Lower leg skin (tissue), 4 donors: ENCODE data around the gene APPL2. TPM values are rescaled to one million over a fixed set of nuclear protein-coding genes. Genes with fewer than 3 reads are reported as not detected.

Source experiments
- DNase-seq, 2 donors: peaks; one replicate each; pipeline ENCODE4 v3.0.0-alpha.2; 2019; ENCODE audit warnings: low spot score in 2 of 2
- H3K4me3 ChIP-seq: fragments of 200-600 bp; sonication (generic); 2 replicates; pipeline ENCODE4 v1.5.1; 2017; ENCODE audit warnings: mild to moderate bottlenecking, low read depth; ENCODE audit not compliant: poor library complexity, severe bottlenecking
- CTCF ChIP-seq, 3 donors: fragments of 450-650 bp; IDR thresholded peaks; one replicate each; pipeline ENCODE4 v1.5.1; 2016; ENCODE audit warnings: antibody characterized with exemption in 3 of 3, mild to moderate bottlenecking in 3 of 3, moderate library complexity in 2 of 3
- POLR2A ChIP-seq, 2 donors: fragments of 450-650 bp; IDR thresholded peaks; one replicate each; pipeline ENCODE4 v1.6.1; 2016 to 2017; ENCODE audit warnings: antibody characterized with exemption in 2 of 2, mild to moderate bottlenecking in 1 of 2, moderate library complexity in 1 of 2
- WGBS, 2 donors: methylation state at CpG; one replicate each; pipeline ENCODE4 v1.1.5; 2018; 5-methylcytosine and 5-hydroxymethylcytosine counted together
- intact Hi-C: fragments of 100-400 bp; cut with DNase I; formaldehyde crosslinking; loops from one replicate; pipeline ENCODE4 v1.15.0; 2023; ENCODE audit warnings: low total_unique reads
- total RNA-seq, 4 donors: library from RNA; depleted of rRNA; stranded (reverse); fragments of >200 nt; gene quantifications; one replicate each; pipeline ENCODE4 v1.1.0, GENCODE V29; 2016

The APPL2 gene
- total RNA-seq, 4 donors from 2014 or later = 76.6 to 170 (median 109) TPM

DNA sequence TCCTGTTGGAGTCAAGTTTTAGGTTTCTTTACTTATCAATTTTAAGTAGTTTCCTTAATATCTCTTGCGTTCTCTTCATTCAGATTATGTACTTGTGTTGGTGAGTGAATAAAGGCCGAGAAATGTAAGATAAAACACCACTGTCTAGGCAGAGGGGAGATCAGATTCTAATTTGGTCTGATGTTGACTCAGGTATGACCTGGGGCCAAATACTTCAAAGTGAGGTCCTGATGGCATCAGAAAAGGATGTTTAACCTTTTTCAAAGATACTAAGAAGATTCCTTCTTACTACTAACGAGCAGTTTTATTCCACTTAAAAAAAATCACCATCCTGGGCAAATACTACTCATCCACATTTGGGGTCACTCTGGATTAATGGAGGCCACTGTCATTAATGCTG lies 26.9 kb downstream of the APPL2 start:
- DNase-seq = no peak
- intact Hi-C loops = no loop called here
- no peak for TF ChIP-seq POLR2A (IDR thresholded peaks at IDR 0.05)
- no peak for TF ChIP-seq CTCF (IDR thresholded peaks at IDR 0.05)
- H3K4me3 ChIP-seq = no peak overlapping the region
- WGBS, 2 donors = 89 to 90% methylated on average over 3 of the region's 3 CpGs

- TF ChIP-seq POLR2A (IDR thresholded peaks at IDR 0.05) = no peak
- no peak for TF ChIP-seq CTCF (IDR thresholded peaks at IDR 0.05)
- 90 to 93% methylated on average over 16 of the region's 16 CpGs for WGBS, 2 donors
- no peak for DNase-seq
- no peak overlapping the region for H3K4me3 ChIP-seq
- intact Hi-C loops = no loop called here
Observed at GRCh38 chr12:105206686-105207374, 29.1 kb downstream of the APPL2 start.

DNA sequence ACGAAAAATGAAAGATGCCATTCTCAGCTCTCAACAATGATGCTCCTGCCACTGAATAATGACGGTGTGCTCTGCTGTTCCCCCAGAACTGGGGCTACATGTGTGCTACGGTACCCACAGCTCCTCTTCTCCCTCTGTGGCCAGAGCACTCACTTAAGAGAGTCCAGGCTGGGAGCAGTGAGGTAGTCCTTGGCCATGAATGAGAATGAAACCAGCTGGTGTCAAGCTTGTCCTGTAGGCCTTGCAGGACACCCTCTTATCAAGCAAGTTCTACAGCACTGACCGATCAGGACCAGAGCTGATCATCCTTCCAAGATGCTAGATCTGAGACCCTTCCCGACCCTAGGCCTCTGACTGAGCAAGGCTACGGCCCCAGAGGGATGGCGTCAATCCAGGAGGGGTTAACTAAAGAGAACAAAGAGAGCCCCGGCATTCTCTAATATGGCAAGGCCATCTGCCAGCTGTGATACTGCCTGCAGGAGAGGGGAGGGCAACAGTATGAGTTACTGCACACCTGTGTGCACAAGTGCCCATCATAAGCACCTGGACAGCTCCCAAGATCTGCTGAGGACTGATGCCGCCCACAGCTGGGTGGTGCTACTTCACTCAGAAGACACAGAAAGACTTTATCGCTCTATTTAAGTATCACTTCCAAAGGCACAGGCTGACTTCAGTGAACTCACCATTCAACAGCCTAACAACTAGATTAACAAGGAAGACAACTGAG lies 30.5 kb downstream of the APPL2 start:
- no peak overlapping the region for H3K4me3 ChIP-seq
- no peak for DNase-seq
- TF ChIP-seq CTCF (IDR thresholded peaks at IDR 0.05) (no peak), POLR2A (IDR thresholded peaks at IDR 0.05) (no peak)
- intact Hi-C loops = no loop called here
- 58 to 79% methylated on average over 10 of the region's 10 CpGs for WGBS, 2 donors

GRCh38 chr12:105204916-105205315 lies 31.1 kb downstream of the APPL2 start:
- H3K4me3 ChIP-seq = no peak overlapping the region
- no peak for TF ChIP-seq CTCF (IDR thresholded peaks at IDR 0.05)
- WGBS, 2 donors = 67 to 68% methylated on average over 6 of the region's 6 CpGs
- no peak for DNase-seq
- intact Hi-C loops = no loop called here

- intact Hi-C loops = no loop called here
- no peak for DNase-seq
- no peak overlapping the region for H3K4me3 ChIP-seq
- WGBS, 2 donors = 93 to 95% methylated on average over 8 of the region's 8 CpGs
- TF ChIP-seq CTCF (IDR thresholded peaks at IDR 0.05) (no peak), POLR2A (IDR thresholded peaks at IDR 0.05) (no peak)
Observed at GRCh38 chr12:105204127-105204526, 31.8 kb downstream of the APPL2 start.
